OCI-LY7 (cell line): ENCODE data around the gene LRRTM3. TPM values are rescaled to one million over a fixed set of nuclear protein-coding genes. Genes with fewer than 3 reads are reported as not detected.

Experiments used
- BruUV-seq: library from RNA; stranded (reverse); fragments of 400-500 nt; replicated peaks from 2 replicates; lab custom pipeline; 2021; lab: Mats Ljungman, UMichigan
- CTCF ChIA-PET: fragments of 300-600 bp; sonication (Branson Sonifier 250); formaldehyde crosslinking; loops from one replicate; lab custom pipeline; 2022; ENCODE audit warnings: antibody characterized with exemption; ENCODE audit not compliant: unreplicated experiment; lab: Charles Lee
- POLR2A ChIA-PET: fragments of 300-600 bp; sonication (Branson Sonifier 250); formaldehyde crosslinking; loops from one replicate; lab custom pipeline; 2022; ENCODE audit warnings: antibody characterized with exemption; lab: Charles Lee
- DNase-seq: peaks from one replicate; pipeline ENCODE4 v3.0.0-alpha.2; 2015; ENCODE audit warnings: low spot score
- H2AFZ ChIP-seq: fragments of 200-600 bp; sonication (generic), shearing (Covaris generic); 2 replicates; pipeline ENCODE4 v1.6.1; 2014; ENCODE audit warnings: mild to moderate bottlenecking, antibody characterized with exemption, low read length, moderate library complexity
- H3K27ac ChIP-seq: fragments of 200-600 bp; sonication (generic); 2 replicates; pipeline ENCODE4 v1.5.1; 2014; ENCODE audit warnings: mixed run types, low read depth, mild to moderate bottlenecking, moderate library complexity, low read length, inconsistent platforms; ENCODE audit not compliant: poor library complexity, severe bottlenecking
- H3K36me3 ChIP-seq: fragments of 200-600 bp; sonication (generic); 2 replicates; pipeline ENCODE4 v1.6.1; 2014; ENCODE audit warnings: mild to moderate bottlenecking, antibody characterized with exemption, low read length, moderate library complexity, mixed read lengths; ENCODE audit not compliant: insufficient read depth
- H3K4me1 ChIP-seq: fragments of 200-600 bp; sonication (generic); 2 replicates; pipeline ENCODE4 v1.5.1; 2014; ENCODE audit warnings: mild to moderate bottlenecking, low read length; ENCODE audit not compliant: insufficient read depth, poor library complexity, severe bottlenecking
- H3K4me2 ChIP-seq: fragments of 200-600 bp; sonication (generic); 2 replicates; pipeline ENCODE4 v1.6.1; 2014; ENCODE audit warnings: mild to moderate bottlenecking, low read length
- H3K4me3 ChIP-seq: fragments of 200-600 bp; sonication (generic); 2 replicates; pipeline ENCODE4 v1.5.1; 2014; ENCODE audit warnings: mild to moderate bottlenecking, low read depth, low read length; ENCODE audit not compliant: poor library complexity, severe bottlenecking
- H3K79me2 ChIP-seq: fragments of 200-600 bp; sonication (generic); 2 replicates; pipeline ENCODE4 v1.6.1; 2016; ENCODE audit warnings: low read depth, mild to moderate bottlenecking, low read length, moderate library complexity, mixed read lengths; ENCODE audit not compliant: insufficient read depth
- H3K9me2 ChIP-seq: fragments of 200-600 bp; sonication (generic); 2 replicates; pipeline ENCODE4 v1.6.1; 2016; ENCODE audit warnings: mild to moderate bottlenecking, low read length, mixed read lengths; ENCODE audit not compliant: insufficient read depth
- H3K9me3 ChIP-seq: fragments of 200-600 bp; sonication (generic); 2 replicates; pipeline ENCODE4 v1.6.1; 2014; ENCODE audit warnings: mild to moderate bottlenecking, mixed run types, low read length, mixed read lengths
- H4K20me1 ChIP-seq: fragments of 200-600 bp; sonication (generic); 2 replicates; pipeline ENCODE4 v1.6.1; 2014; ENCODE audit warnings: mild to moderate bottlenecking, antibody characterized with exemption, low read length, moderate library complexity, mixed read lengths; ENCODE audit not compliant: insufficient read depth
- EZH2phosphoT487 ChIP-seq: fragments of 200-600 bp; sonication (generic); IDR thresholded peaks from 2 replicates; pipeline ENCODE4 v1.6.1; 2018; ENCODE audit warnings: low read depth, borderline replicate concordance, mild to moderate bottlenecking, mixed run types, antibody characterized with exemption, low read length, moderate library complexity, mixed read lengths
- intact Hi-C: fragments of 100-400 bp; cut with micrococcal nuclease; formaldehyde crosslinking; loops from one replicate; pipeline ENCODE4 v1.10.0; 2022; ENCODE audit not compliant: unreplicated experiment
- total RNA-seq, 2 experiments: library from RNA; depleted of rRNA in 1 of 2; stranded (reverse); fragments of >200 nt in 1 of 2; shearing (Covaris generic) in 1 of 2; gene quantifications; 2 replicates each; pipeline ENCODE4 v1.2.3, GENCODE V29; 2014 to 2022
- TF ChIP-seq, protein P1 (sequence below): fragments of 200-600 bp; sonication (generic); conservative IDR thresholded peaks from 2 replicates; pipeline ENCODE4 v1.5.1; 2014; ENCODE audit warnings: mild to moderate bottlenecking, antibody characterized with exemption, low read length, moderate library complexity, mixed read lengths

LRRTM3 gene
- total RNA-seq, 2 experiments from 2014 or later = not detected

DNA sequence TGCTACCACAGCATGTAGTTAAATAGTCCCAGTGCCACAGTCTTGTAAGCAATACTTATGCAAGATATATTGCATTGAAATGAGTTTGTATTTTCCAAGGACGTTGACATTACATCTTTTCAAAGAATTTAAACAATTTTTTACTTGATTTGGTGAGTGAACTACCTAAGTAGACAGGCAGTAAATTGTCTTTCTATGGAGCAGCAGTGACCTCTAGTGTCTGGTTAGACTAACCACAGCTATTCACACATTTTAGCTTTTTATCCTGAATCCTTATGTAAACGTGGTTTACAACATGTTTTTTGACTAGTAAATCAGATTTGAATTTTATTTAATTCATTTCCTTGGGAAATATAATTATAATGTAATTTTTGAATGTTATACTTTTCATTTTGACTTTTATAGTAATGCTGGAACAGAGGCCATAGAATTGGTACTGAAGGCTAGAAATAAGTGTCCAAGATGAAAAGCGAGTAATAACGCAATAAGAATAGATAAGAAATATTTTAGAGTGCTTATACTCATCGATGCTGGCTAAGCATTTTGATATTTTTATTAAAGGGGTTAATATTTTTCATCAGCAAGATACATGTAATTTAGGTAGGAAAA is 5.6 kb downstream of the LRRTM3 start:
- POLR2A ChIA-PET = interaction anchor here (0.9 kb wide), 1 partner anchor 10 kb away, joined by 3 read pairs; no protein-coding TSS in a partner anchor
- intact Hi-C loops = loop anchor here (2.0 kb wide), 1 partner anchor 849 kb away; no protein-coding TSS in a partner anchor

DNA sequence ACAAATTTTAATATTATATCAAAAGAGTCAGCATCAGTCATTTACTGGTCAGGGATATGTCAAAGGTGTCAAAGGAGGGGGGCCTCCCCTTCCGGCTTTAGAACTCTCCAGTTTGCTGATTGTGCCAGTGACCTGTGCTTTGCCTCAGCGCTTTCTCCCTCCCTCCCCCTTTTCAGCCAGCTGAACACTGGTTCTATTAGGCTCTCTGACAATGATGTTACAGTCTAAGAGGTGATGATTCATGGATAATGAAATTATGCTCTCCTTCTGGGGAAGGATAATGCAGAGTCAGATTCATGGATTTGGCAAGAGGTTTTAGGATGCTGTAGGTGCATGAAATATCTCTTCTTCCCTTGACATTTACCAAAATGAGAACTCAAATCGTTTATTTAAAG is 6.1 kb downstream of the LRRTM3 start:
- no peaks in the 10 kb centered on the region for H3K36me3 ChIP-seq
- intact Hi-C loops = loop anchor here (2.0 kb wide), 1 partner anchor 849 kb away; no protein-coding TSS in a partner anchor
- H3K4me1 ChIP-seq = no peaks in the 10 kb centered on the region
- no peaks in the 10 kb centered on the region for H3K9me2 ChIP-seq
- H3K27ac ChIP-seq = no peak overlapping the region
- no peak for DNase-seq
- ChIA-PET CTCF (no interaction called here), POLR2A (interaction anchor here (0.9 kb wide), 1 partner anchor 9 kb away, joined by 3 read pairs; no protein-coding TSS in a partner anchor)
- BruUV-seq = no TSS peak
- no peaks in the 10 kb centered on the region for H3K9me3 ChIP-seq
- TF ChIP-seq, protein P1, sequence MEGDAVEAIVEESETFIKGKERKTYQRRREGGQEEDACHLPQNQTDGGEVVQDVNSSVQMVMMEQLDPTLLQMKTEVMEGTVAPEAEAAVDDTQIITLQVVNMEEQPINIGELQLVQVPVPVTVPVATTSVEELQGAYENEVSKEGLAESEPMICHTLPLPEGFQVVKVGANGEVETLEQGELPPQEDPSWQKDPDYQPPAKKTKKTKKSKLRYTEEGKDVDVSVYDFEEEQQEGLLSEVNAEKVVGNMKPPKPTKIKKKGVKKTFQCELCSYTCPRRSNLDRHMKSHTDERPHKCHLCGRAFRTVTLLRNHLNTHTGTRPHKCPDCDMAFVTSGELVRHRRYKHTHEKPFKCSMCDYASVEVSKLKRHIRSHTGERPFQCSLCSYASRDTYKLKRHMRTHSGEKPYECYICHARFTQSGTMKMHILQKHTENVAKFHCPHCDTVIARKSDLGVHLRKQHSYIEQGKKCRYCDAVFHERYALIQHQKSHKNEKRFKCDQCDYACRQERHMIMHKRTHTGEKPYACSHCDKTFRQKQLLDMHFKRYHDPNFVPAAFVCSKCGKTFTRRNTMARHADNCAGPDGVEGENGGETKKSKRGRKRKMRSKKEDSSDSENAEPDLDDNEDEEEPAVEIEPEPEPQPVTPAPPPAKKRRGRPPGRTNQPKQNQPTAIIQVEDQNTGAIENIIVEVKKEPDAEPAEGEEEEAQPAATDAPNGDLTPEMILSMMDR = no peak
- no peak for TF ChIP-seq EZH2phosphoT487
- H4K20me1 ChIP-seq = no peaks in the 10 kb centered on the region
- H3K4me2 ChIP-seq = no peak overlapping the region
- no peak overlapping the region for H2AFZ ChIP-seq
- H3K79me2 ChIP-seq = no peaks in the 10 kb centered on the region
- no peak overlapping the region for H3K4me3 ChIP-seq

More for the DNA sequence above, 5.6 kb downstream of the LRRTM3 start:
- Histone ChIP-seq H3K9me3 (no peaks in the 10 kb centered on the region), H2AFZ (no peak overlapping the region), H3K36me3 (no peaks in the 10 kb centered on the region), H3K4me1 (no peaks in the 10 kb centered on the region), H3K9me2 (no peaks in the 10 kb centered on the region), H3K27ac (no peak overlapping the region), H3K4me3 (no peak overlapping the region), H3K79me2 (no peaks in the 10 kb centered on the region), H4K20me1 (no peaks in the 10 kb centered on the region), H3K4me2 (no peak overlapping the region)
- no TSS peak for BruUV-seq
- TF ChIP-seq, protein P1 = peak; percentile 96
- TF ChIP-seq EZH2phosphoT487 = no peak
- CTCF ChIA-PET = no interaction called here
- peak; percentile 57 for DNase-seq

DNA sequence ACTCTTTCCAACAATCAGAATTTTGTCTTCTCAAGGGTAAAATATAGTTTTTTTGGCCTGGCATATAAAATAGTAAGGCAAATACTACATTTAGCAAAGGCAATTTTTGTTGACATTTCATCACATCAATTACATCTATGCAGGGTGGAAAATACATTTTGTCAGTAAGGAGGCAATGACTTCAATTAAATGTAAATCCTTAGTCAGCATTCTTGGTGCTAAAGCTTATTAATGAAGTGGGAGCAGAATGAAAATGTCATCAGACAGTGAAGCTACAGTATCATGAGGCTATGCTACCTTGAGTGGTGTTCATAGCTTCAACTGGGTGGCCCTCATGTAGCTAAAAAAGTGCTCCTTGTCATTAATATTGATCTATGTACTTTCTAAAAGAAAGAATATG is 8.9 kb downstream of the LRRTM3 start:
- Histone ChIP-seq H3K9me2 (no peaks in the 10 kb centered on the region), H2AFZ (no peak overlapping the region), H4K20me1 (no peaks in the 10 kb centered on the region), H3K36me3 (no peaks in the 10 kb centered on the region), H3K79me2 (no peaks in the 10 kb centered on the region), H3K4me1 (no peaks in the 10 kb centered on the region), H3K27ac (no peak overlapping the region), H3K9me3 (no peaks in the 10 kb centered on the region), H3K4me3 (no peak overlapping the region), H3K4me2 (no peak overlapping the region)
- no peak for DNase-seq
- TF ChIP-seq, protein P1 = no peak
- TF ChIP-seq EZH2phosphoT487 = no peak
- ChIA-PET POLR2A (interaction anchor here (0.7 to 1.6 kb wide), 2 partner anchors 9 to 20 kb away, joined by 4 to 5 read pairs; partner anchors contain the start of gene LRRTM3), CTCF (no interaction called here)
- intact Hi-C loops = no loop called here
- no TSS peak for BruUV-seq
